Neural cell (in vitro differentiated cells): Measurements from ENCODE around the gene PAK4. TPM values are rescaled to one million over a fixed set of nuclear protein-coding genes. Genes with fewer than 3 reads are reported as not detected.

Source experiments
- H2AFZ ChIP-seq: fragments of 200-600, 300-800 bp; sonication (generic), shearing (Covaris generic); 2 replicates; pipeline ENCODE4 v1.6.0; 2014; ENCODE audit warnings: low read depth, mild to moderate bottlenecking, antibody characterized with exemption, low read length, moderate library complexity
- H3F3A ChIP-seq: fragments of 200-600 bp; shearing (Covaris generic); 2 replicates; pipeline ENCODE4 v1.6.1; 2016; ENCODE audit warnings: mild to moderate bottlenecking, moderate library complexity, mixed read lengths, antibody characterized with exemption, low read length; ENCODE audit not compliant: insufficient read depth, poor library complexity, severe bottlenecking
- H3K27ac ChIP-seq: fragments of 200-600, 300-800 bp; sonication (generic), shearing (Covaris generic); 2 replicates; pipeline ENCODE4 v1.5.1; 2014; ENCODE audit warnings: mild to moderate bottlenecking, low read length, moderate library complexity
- H3K27me3 ChIP-seq: fragments of 300-800, 200-600 bp; sonication (generic), shearing (Covaris generic); 2 replicates; pipeline ENCODE4 v1.6.0; 2014; ENCODE audit warnings: mild to moderate bottlenecking, low read depth, low read length, moderate library complexity; ENCODE audit not compliant: insufficient read depth
- H3K36me3 ChIP-seq: fragments of 300-800, 200-600 bp; sonication (generic), shearing (Covaris generic); 2 replicates; pipeline ENCODE4 v1.5.1; 2014; ENCODE audit warnings: mild to moderate bottlenecking, antibody characterized with exemption, low read length, moderate library complexity; ENCODE audit not compliant: insufficient read depth
- H3K4me2 ChIP-seq: fragments of 300-800, 200-600 bp; sonication (generic), shearing (Covaris generic); 2 replicates; pipeline ENCODE4 v1.6.0; 2014; ENCODE audit warnings: mild to moderate bottlenecking, low read length
- H3K4me3 ChIP-seq: fragments of 300-800, 200-600 bp; sonication (generic), shearing (Covaris generic); 2 replicates; pipeline ENCODE4 v1.5.1; 2014; ENCODE audit warnings: mild to moderate bottlenecking, low read length, moderate library complexity
- H3K79me2 ChIP-seq: fragments of 200-600 bp; shearing (Covaris generic); replicated peaks from 2 replicates; pipeline ENCODE4 v1.6.0; 2014; ENCODE audit warnings: mild to moderate bottlenecking, low read length, moderate library complexity; ENCODE audit not compliant: insufficient read depth
- H3K9ac ChIP-seq: fragments of 300-800, 200-600 bp; sonication (generic), shearing (Covaris generic); 2 replicates; pipeline ENCODE4 v1.6.1; 2016; ENCODE audit warnings: mild to moderate bottlenecking, low read length, mixed read lengths
- H3K9me2 ChIP-seq: fragments of 200-600 bp; shearing (Covaris generic); 2 replicates; pipeline ENCODE4 v1.6.1; 2016; ENCODE audit warnings: mild to moderate bottlenecking, low read length, mixed read lengths; ENCODE audit not compliant: insufficient read depth
- H3K9me3 ChIP-seq: fragments of 200-600, 300-800 bp; sonication (generic), shearing (Covaris generic); 2 replicates; pipeline ENCODE4 v1.6.1; 2016; ENCODE audit warnings: mild to moderate bottlenecking, mixed run types, low read length, moderate library complexity, mixed read lengths
- H4K20me1 ChIP-seq: fragments of 200-600 bp; shearing (Covaris generic); 2 replicates; pipeline ENCODE4 v1.6.1; 2016; ENCODE audit warnings: mild to moderate bottlenecking, mixed run types; ENCODE audit not compliant: insufficient read depth
- CTCF ChIP-seq: fragments of 450-650 bp; IDR thresholded peaks from 2 replicates; pipeline ENCODE4 v1.5.1; 2014; ENCODE audit warnings: antibody characterized with exemption, mild to moderate bottlenecking, moderate library complexity; ENCODE audit not compliant: poor library complexity, severe bottlenecking
- EP300 ChIP-seq: fragments of 450-650 bp; conservative IDR thresholded peaks from 2 replicates; pipeline ENCODE4 v1.6.1; 2014; ENCODE audit warnings: antibody characterized with exemption, mild to moderate bottlenecking, moderate library complexity; ENCODE audit not compliant: poor library complexity, severe bottlenecking
- EZH2 ChIP-seq: fragments of 200-600, 300-800 bp; shearing (Covaris generic), sonication (generic); IDR thresholded peaks from 2 replicates; pipeline ENCODE4 v1.6.1; 2014; ENCODE audit warnings: antibody characterized with exemption, low read length, borderline replicate concordance, mild to moderate bottlenecking; ENCODE audit not compliant: insufficient read depth, poor library complexity, severe bottlenecking
- MXI1 ChIP-seq: fragments of 450-650 bp; conservative IDR thresholded peaks from 2 replicates; pipeline ENCODE4 v1.6.1; 2014; ENCODE audit warnings: antibody characterized with exemption, mild to moderate bottlenecking; ENCODE audit not compliant: poor library complexity, severe bottlenecking
- POLR2AphosphoS5 ChIP-seq: IDR thresholded peaks from 2 replicates; pipeline ENCODE4 v1.6.1; 2012
- RAD21 ChIP-seq: fragments of 450-650 bp; conservative IDR thresholded peaks from 2 replicates; pipeline ENCODE4 v1.6.1; 2014; ENCODE audit warnings: antibody characterized with exemption, mild to moderate bottlenecking, moderate library complexity
- SMC3 ChIP-seq: fragments of 450-650 bp; conservative IDR thresholded peaks from 2 replicates; pipeline ENCODE4 v1.6.1; 2014; ENCODE audit warnings: antibody characterized with exemption, mild to moderate bottlenecking, moderate library complexity; ENCODE audit not compliant: poor library complexity
- TAF1 ChIP-seq: IDR thresholded peaks from 2 replicates; pipeline ENCODE4 v1.6.1; 2012; ENCODE audit warnings: low read depth
- polyA plus RNA-seq: library from polyadenylated mRNA; depleted of rRNA; stranded (reverse); fragments of >200 nt; gene quantifications from 2 replicates; pipeline ENCODE4 v1.2.3, GENCODE V29; 2014
- TF ChIP-seq, protein P1 (sequence below): IDR thresholded peaks from 2 replicates; pipeline ENCODE4 v1.6.1; 2012; ENCODE audit warnings: borderline replicate concordance

Gene PAK4
- polyA plus RNA-seq, 1 donor from 2014 or later: 5.4 TPM

GRCh38 chr19:39164289-39164688 lies 38.7 kb downstream of the PAK4 start:
- no peak for TF ChIP-seq CTCF
- H3K9me2 ChIP-seq: no peaks in the 10 kb centered on the region
- H3K4me3 ChIP-seq: no peak overlapping the region
- H3K9ac ChIP-seq: no peak overlapping the region
- no peaks in the 10 kb centered on the region for H3K36me3 ChIP-seq
- no peaks in the 10 kb centered on the region for H3K27me3 ChIP-seq
- H4K20me1 ChIP-seq: no peaks in the 10 kb centered on the region
- H3K9me3 ChIP-seq: no peaks in the 10 kb centered on the region
- H3K27ac ChIP-seq: no peak overlapping the region
- H3K4me2 ChIP-seq: no peak overlapping the region
- no peak overlapping the region for H2AFZ ChIP-seq
- no peaks in the 10 kb centered on the region for H3K79me2 ChIP-seq
- H3F3A ChIP-seq: no peaks in the 10 kb centered on the region

- TF ChIP-seq SMC3: no peak
- TF ChIP-seq TAF1: no peak
- TF ChIP-seq CTCF: no peak
- no peak for TF ChIP-seq EP300
- TF ChIP-seq RAD21: no peak
- TF ChIP-seq POLR2AphosphoS5: no peak
- TF ChIP-seq, protein P1, sequence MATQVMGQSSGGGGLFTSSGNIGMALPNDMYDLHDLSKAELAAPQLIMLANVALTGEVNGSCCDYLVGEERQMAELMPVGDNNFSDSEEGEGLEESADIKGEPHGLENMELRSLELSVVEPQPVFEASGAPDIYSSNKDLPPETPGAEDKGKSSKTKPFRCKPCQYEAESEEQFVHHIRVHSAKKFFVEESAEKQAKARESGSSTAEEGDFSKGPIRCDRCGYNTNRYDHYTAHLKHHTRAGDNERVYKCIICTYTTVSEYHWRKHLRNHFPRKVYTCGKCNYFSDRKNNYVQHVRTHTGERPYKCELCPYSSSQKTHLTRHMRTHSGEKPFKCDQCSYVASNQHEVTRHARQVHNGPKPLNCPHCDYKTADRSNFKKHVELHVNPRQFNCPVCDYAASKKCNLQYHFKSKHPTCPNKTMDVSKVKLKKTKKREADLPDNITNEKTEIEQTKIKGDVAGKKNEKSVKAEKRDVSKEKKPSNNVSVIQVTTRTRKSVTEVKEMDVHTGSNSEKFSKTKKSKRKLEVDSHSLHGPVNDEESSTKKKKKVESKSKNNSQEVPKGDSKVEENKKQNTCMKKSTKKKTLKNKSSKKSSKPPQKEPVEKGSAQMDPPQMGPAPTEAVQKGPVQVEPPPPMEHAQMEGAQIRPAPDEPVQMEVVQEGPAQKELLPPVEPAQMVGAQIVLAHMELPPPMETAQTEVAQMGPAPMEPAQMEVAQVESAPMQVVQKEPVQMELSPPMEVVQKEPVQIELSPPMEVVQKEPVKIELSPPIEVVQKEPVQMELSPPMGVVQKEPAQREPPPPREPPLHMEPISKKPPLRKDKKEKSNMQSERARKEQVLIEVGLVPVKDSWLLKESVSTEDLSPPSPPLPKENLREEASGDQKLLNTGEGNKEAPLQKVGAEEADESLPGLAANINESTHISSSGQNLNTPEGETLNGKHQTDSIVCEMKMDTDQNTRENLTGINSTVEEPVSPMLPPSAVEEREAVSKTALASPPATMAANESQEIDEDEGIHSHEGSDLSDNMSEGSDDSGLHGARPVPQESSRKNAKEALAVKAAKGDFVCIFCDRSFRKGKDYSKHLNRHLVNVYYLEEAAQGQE: no peak
- TF ChIP-seq EZH2: no peak
- TF ChIP-seq MXI1: no peak
- Histone ChIP-seq H4K20me1 (no peaks in the 10 kb centered on the region), H3K4me3 (no peak overlapping the region), H2AFZ (no peak overlapping the region), H3K36me3 (no peaks in the 10 kb centered on the region), H3K79me2 (no peaks in the 10 kb centered on the region), H3K27me3 (no peaks in the 10 kb centered on the region), H3F3A (no peaks in the 10 kb centered on the region), H3K9me2 (no peaks in the 10 kb centered on the region), H3K4me2 (no peak overlapping the region), H3K9me3 (no peaks in the 10 kb centered on the region), H3K27ac (no peak overlapping the region), H3K9ac (no peak overlapping the region)
Observed at GRCh38 chr19:39165857-39166256, 40.3 kb downstream of the PAK4 start.
